Measurements from ENCODE around the gene BTNL8.

DNA sequence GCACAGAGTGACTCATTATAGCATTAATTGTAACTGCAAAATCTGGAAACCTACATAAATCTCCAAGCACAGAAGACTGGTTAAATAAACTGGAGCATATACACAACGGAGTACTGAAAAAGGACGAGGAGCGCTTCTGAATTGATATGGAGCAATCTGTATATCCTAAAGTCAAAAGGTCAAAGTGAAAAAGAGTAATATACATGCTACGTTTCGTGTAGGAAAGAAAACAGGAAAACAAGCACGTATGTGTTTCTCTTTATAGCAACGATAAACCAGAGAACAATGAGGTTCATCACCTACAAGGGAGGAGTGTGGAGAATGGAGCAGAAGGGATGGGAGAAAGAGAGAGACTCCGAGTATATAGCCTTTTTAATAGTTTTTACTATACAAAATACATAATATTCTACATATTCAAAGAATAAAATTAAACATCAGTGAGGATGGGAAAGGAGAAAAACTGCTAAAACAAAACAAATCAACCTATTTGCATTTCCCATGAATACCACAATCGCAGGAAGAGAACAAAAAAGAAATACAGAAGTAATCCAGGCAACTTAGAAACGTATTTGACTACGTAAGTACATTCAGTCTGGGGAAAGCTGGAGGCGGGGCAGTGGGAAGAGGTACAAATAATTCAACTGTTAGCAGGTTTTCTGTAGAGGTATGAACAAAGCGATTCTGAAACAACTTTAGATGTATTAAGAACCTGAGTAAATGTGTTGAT is 45.7 kb upstream of the BTNL8 start:
- TF ChIP-seq, protein P1, sequence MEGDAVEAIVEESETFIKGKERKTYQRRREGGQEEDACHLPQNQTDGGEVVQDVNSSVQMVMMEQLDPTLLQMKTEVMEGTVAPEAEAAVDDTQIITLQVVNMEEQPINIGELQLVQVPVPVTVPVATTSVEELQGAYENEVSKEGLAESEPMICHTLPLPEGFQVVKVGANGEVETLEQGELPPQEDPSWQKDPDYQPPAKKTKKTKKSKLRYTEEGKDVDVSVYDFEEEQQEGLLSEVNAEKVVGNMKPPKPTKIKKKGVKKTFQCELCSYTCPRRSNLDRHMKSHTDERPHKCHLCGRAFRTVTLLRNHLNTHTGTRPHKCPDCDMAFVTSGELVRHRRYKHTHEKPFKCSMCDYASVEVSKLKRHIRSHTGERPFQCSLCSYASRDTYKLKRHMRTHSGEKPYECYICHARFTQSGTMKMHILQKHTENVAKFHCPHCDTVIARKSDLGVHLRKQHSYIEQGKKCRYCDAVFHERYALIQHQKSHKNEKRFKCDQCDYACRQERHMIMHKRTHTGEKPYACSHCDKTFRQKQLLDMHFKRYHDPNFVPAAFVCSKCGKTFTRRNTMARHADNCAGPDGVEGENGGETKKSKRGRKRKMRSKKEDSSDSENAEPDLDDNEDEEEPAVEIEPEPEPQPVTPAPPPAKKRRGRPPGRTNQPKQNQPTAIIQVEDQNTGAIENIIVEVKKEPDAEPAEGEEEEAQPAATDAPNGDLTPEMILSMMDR (IDR thresholded peaks at IDR 0.05) = no peak
- no peak for TF ChIP-seq POLR2A (IDR thresholded peaks at IDR 0.05)

All from tibial nerve (tissue), 3 donors.